ES-I3 (cell line): Measurements from ENCODE around the gene BMPR1B.

Experiments used
- H3K36me3 ChIP-seq: 2 replicates; pipeline ENCODE4 v1.6.1; 2013; ENCODE audit warnings: mild to moderate bottlenecking, low read length, control low read depth, moderate library complexity; ENCODE audit not compliant: insufficient read depth
- H3K4me1 ChIP-seq: 2 replicates; pipeline ENCODE4 v1.6.1; 2013; ENCODE audit warnings: mild to moderate bottlenecking, control low read depth, low read length; ENCODE audit not compliant: insufficient read depth
- H3K9ac ChIP-seq: 2 replicates; pipeline ENCODE4 v1.6.1; 2013; ENCODE audit warnings: low read depth, mild to moderate bottlenecking, low read length, moderate library complexity
- H3K9me3 ChIP-seq: 2 replicates; pipeline ENCODE4 v1.6.1; 2013; ENCODE audit warnings: mild to moderate bottlenecking, low read length, moderate library complexity; ENCODE audit not compliant: control insufficient read depth, insufficient read depth

The BMPR1B gene

GRCh38 chr4:94757192-94758140 is at the start of gene BMPR1B:
Gene BMPR1B, plus strand, starts transcription at chr4:94757955. Its CDS starts 346,470 bp downstream, at chr4:95104425.
- no peaks in the 10 kb centered on the region for H3K36me3 ChIP-seq
- peak within 1 kb of the TSS; percentile 77 for H3K9ac ChIP-seq
- H3K9me3 ChIP-seq: no peaks in the 10 kb centered on the region
- H3K4me1 ChIP-seq: no peaks in the 10 kb centered on the region

- Histone ChIP-seq H3K9ac (no peak overlapping the region), H3K9me3 (no peaks in the 10 kb centered on the region), H3K4me1 (no peaks in the 10 kb centered on the region), H3K36me3 (no peaks in the 10 kb centered on the region)
These were observed 46.1 kb upstream of the BMPR1B start for GRCh38 chr4:94711635-94712034.

- H3K36me3 ChIP-seq: no peaks in the 10 kb centered on the region
- no peak overlapping the region for H3K9ac ChIP-seq
- H3K4me1 ChIP-seq: no peaks in the 10 kb centered on the region
- H3K9me3 ChIP-seq: no peaks in the 10 kb centered on the region
These were observed 43.2 kb upstream of the BMPR1B start for GRCh38 chr4:94714365-94715160.

- Histone ChIP-seq H3K36me3 (no peaks in the 10 kb centered on the region), H3K9me3 (no peaks in the 10 kb centered on the region), H3K4me1 (no peaks in the 10 kb centered on the region), H3K9ac (no peak overlapping the region)
These were observed 42.0 kb upstream of the BMPR1B start for GRCh38 chr4:94715726-94716125.

DNA sequence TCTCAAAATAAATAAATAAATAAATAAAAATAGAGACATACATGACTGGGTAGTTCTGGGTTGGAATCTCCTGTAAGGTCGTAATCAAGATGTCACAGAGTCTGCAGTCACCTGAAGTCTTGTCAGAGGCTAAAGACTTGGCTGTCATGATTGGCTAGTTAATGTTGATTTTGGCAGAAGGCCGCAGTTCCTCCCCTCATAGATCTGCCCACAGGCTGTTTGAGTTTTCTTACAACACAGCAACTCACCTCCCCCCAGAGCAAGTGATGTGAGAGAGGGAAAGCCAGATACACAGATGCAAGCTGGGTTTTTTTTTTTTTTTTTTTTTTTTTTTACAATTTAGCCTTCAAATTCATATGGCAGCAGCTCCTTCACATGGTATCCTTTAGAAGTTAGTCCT is 36.4 kb upstream of the BMPR1B start:
- Histone ChIP-seq H3K36me3 (no peaks in the 10 kb centered on the region), H3K4me1 (peaks cover under 1% of the 10 kb centered on the region; the same call in 1 of the 2 replicates), H3K9me3 (no peaks in the 10 kb centered on the region), H3K9ac (no peak overlapping the region)

GRCh38 chr4:94722270-94722669 is 35.5 kb upstream of the BMPR1B start:
- H3K4me1 ChIP-seq: peaks cover 4% of the 10 kb centered on the region; the same call in 1 of the 2 replicates
- no peak overlapping the region for H3K9ac ChIP-seq
- no peaks in the 10 kb centered on the region for H3K9me3 ChIP-seq
- no peaks in the 10 kb centered on the region for H3K36me3 ChIP-seq

- H3K4me1 ChIP-seq: peaks cover 4% of the 10 kb centered on the region; the same call in 1 of the 2 replicates
- no peak overlapping the region for H3K9ac ChIP-seq
- no peaks in the 10 kb centered on the region for H3K9me3 ChIP-seq
- no peaks in the 10 kb centered on the region for H3K36me3 ChIP-seq
These were observed 35.0 kb upstream of the BMPR1B start for GRCh38 chr4:94722748-94723147.

DNA sequence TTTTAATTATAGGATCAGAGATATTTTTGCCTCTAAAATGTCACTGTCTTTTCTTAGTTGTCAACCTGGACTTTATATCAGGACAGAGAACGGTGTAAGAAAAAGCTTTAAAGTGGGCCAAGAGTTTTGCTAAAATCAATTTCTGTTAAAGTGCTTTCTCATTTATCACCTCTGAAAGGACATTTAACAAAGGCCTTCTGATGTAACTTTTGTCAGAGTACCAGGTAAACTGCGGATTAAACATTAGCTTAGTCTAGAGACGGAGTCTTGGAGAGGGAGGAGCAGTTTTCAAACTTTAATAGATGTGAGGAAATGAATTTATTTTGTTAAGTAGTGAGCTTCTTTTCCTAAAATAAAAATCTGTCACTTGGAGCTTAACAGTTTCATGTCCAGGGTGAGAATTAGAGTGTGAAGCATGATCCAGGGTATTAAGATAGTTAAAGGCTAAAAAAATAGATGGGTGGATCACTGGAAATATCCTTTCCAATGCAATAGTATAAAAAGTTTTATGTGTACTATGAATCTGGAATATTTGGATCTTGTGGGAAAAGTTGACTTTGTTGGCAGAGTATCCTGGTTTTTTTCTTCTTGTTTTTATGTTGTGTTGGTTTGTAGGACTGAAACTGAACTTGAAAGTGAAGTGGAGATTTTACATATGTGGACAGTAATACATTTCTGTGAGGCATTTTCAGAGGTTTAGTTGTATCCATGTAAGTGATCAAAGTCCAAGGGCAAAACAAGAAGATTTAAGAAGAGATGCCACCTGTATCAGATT is 33.6 kb upstream of the BMPR1B start:
- H3K9ac ChIP-seq: no peak overlapping the region
- no peaks in the 10 kb centered on the region for H3K9me3 ChIP-seq
- peaks cover 4% of the 10 kb centered on the region; the same call in 1 of the 2 replicates for H3K4me1 ChIP-seq
- no peaks in the 10 kb centered on the region for H3K36me3 ChIP-seq

- no peaks in the 10 kb centered on the region for H3K9me3 ChIP-seq
- no peak overlapping the region for H3K9ac ChIP-seq
- peaks cover 4% of the 10 kb centered on the region; the same call in 1 of the 2 replicates for H3K4me1 ChIP-seq
- H3K36me3 ChIP-seq: no peaks in the 10 kb centered on the region
These were observed 31.1 kb upstream of the BMPR1B start for GRCh38 chr4:94726524-94727123.

DNA sequence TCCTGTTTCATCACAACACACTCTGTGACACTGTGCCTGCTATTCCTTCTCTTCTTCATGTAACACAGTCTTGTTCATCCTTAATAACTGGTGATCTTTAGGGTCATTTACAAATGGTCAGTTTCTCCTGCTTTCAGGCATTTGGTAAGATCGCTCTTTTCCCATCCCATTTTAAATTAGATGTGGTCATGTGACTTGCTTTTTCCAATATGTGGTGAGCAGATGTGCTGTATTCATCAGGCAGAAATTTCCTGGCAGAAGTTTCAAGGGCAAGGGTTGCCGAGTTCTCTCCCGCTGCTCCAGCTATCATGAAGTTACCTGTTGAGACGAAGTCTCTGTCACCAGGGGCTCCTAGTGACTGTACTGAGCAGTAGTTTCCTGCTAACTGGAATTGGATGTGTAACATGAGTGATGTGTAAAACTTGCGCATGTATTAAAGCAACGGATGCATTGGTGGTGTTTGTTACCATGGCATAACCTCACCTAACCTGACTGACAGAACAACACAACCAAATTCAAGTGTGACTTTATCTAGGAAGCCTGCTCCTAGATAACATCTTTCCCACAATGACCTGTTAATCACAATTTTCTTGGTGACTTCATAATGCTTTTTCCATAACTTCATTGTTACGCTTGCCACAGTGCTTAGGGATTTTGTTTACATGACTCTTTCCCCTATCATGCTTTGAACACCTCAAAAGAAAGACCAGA is 29.5 kb upstream of the BMPR1B start:
- Histone ChIP-seq H3K4me1 (peaks cover 4% of the 10 kb centered on the region; the same call in 1 of the 2 replicates), H3K9ac (no peak overlapping the region), H3K9me3 (no peaks in the 10 kb centered on the region), H3K36me3 (no peaks in the 10 kb centered on the region)

- no peak overlapping the region for H3K9ac ChIP-seq
- no peaks in the 10 kb centered on the region for H3K36me3 ChIP-seq
- no peaks in the 10 kb centered on the region for H3K4me1 ChIP-seq
- H3K9me3 ChIP-seq: no peaks in the 10 kb centered on the region
These were observed 25.4 kb upstream of the BMPR1B start for GRCh38 chr4:94732358-94732698.

DNA sequence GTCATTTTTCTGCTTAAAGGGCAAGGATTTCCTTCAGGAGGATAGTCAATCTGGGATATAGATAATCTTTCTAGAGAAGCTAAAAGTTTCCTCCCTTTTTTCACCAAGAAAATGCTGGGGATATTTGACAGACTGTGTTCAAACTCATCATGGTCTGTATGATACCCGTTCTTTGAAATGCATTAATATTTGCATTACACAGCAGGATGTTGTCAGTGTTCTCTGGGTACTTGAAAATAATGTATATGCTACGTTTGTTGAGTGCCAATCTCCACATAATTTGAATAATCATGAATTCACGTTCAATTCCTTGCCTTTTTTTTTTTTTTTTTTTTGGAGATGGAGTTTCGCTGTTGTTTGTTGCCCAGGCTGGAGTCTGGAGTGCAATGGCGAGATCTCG is 18.0 kb upstream of the BMPR1B start:
- Histone ChIP-seq H3K9ac (no peak overlapping the region), H3K36me3 (no peaks in the 10 kb centered on the region), H3K9me3 (no peaks in the 10 kb centered on the region), H3K4me1 (no peaks in the 10 kb centered on the region)

DNA sequence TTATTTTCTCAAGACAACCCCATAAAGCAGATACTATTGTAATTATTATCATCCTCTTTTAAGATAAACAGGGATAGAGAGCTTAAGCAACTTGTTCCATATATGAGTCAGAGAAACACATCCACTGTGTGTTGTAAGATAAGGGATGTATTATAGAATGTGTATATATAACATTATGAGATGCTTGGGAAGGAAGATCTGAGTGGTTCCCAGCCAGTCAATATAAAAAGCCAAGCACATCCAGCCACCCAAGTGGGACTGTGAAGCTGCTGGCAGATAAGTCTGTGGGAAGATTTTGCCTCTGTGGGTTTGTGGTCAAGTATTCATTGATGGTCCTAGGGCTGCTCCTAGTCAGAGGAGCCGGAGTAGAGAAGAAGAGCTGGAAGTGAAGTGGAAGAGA is 16.5 kb upstream of the BMPR1B start:
- H3K4me1 ChIP-seq: no peaks in the 10 kb centered on the region

More for the DNA sequence above, 16.5 kb upstream of the BMPR1B start:
- no peak overlapping the region for H3K9ac ChIP-seq
- H3K36me3 ChIP-seq: no peaks in the 10 kb centered on the region
- no peaks in the 10 kb centered on the region for H3K9me3 ChIP-seq
